HG02870 (cell line): Measurements from ENCODE around the gene TBC1D21.

ENCODE experiments used
- ATAC-seq: cut with Tn5 transposase; IDR thresholded peaks from one replicate; pipeline ENCODE4 v1.9.1; 2021; ENCODE audit warnings: mild to moderate bottlenecking, moderate library complexity; ENCODE audit not compliant: unreplicated experiment

Gene TBC1D21

GRCh38 chr15:73887481-73887880 lies 14.1 kb downstream of the TBC1D21 start:
- ATAC-seq: no peak

- no peak for ATAC-seq
These were observed 15.1 kb downstream of the TBC1D21 start for GRCh38 chr15:73888224-73889041.

- no peak for ATAC-seq
These were observed 15.8 kb downstream of the TBC1D21 start for GRCh38 chr15:73889053-73889761.

GRCh38 chr15:73889762-73890124 lies 16.4 kb downstream of the TBC1D21 start:
- ATAC-seq: no peak

- no peak for ATAC-seq
These were observed 18.3 kb downstream of the TBC1D21 start for GRCh38 chr15:73891328-73892315.

GRCh38 chr15:73892446-73893226 lies 19.3 kb downstream of the TBC1D21 start:
- ATAC-seq: no peak

GRCh38 chr15:73894133-73894814 lies 20.9 kb downstream of the TBC1D21 start:
- ATAC-seq: no peak

GRCh38 chr15:73897441-73898261 lies 24.3 kb downstream of the TBC1D21 start:
- ATAC-seq: no peak

- no peak for ATAC-seq
These were observed 26.1 kb downstream of the TBC1D21 start for GRCh38 chr15:73899197-73900094.

- ATAC-seq: no peak
These were observed 26.8 kb downstream of the TBC1D21 start for GRCh38 chr15:73900095-73900712.

- no peak for ATAC-seq
These were observed 27.9 kb downstream of the TBC1D21 start for GRCh38 chr15:73901126-73901810.

- ATAC-seq: no peak
These were observed 29.0 kb downstream of the TBC1D21 start for GRCh38 chr15:73902121-73903020.

GRCh38 chr15:73904026-73904815 lies 30.9 kb downstream of the TBC1D21 start:
- no peak for ATAC-seq

- no peak for ATAC-seq
These were observed 32.0 kb downstream of the TBC1D21 start for GRCh38 chr15:73905225-73905827.
